ENCODE results near the gene CDKN2AIPNL. TPM values are rescaled to one million over a fixed set of nuclear protein-coding genes. Genes with fewer than 3 reads are reported as not detected.

Gene CDKN2AIPNL
- total RNA-seq: 10 to 100 TPM; 24.1 to 27.6 TPM

GRCh38 chr5:134411546-134412266 lies at the start of gene CDKN2AIPNL:
Gene CDKN2AIPNL (minus strand): TSS chr5:134411881. CDS start chr5:134411854, 27 bp downstream.
- ChIA-PET CTCF (interaction anchor here (0.6 to 2.0 kb wide), 26 partner anchors 9 to 493 kb away, joined by 3 to 14 read pairs (median 4); partner anchors contain the start of genes PCBD2 and SKP1), POLR2A (interaction anchor here (0.6 to 1.4 kb wide), 4 partner anchors 91 to 798 kb away, joined by 3 to 4 read pairs (median 3); no protein-coding TSS in a partner anchor)
- Mint-ChIP-seq H3K9me3 (no peaks in the 10 kb centered on the region), H3K4me1 (peaks cover 41% of the 10 kb centered on the region), H3K27me3 (no peaks in the 10 kb centered on the region), H3K27ac (peak within 1 kb of the TSS; percentile 95), H3K36me3 (ENCODE audit: low read depth) (no peaks in the 10 kb centered on the region), H3K4me3 (peak within 1 kb of the TSS; percentile 95)
- peak; percentile 88 for DNase-seq

GRCh38 chr5:134460551-134460950 lies 48.9 kb upstream of the CDKN2AIPNL start:
- Mint-ChIP-seq H3K4me1 (peaks cover 1% of the 10 kb centered on the region), H3K27ac (no peak overlapping the region), H3K36me3 (ENCODE audit: low read depth) (no peaks in the 10 kb centered on the region), H3K9me3 (no peaks in the 10 kb centered on the region), H3K27me3 (no peaks in the 10 kb centered on the region), H3K4me3 (no peak overlapping the region)
- no peak for DNase-seq
- ChIA-PET POLR2A (no interaction called here), CTCF (interaction anchor here (0.9 kb wide), 1 partner anchor 11 kb away, joined by 3 read pairs; no protein-coding TSS in a partner anchor)

- H3K36me3 Mint-ChIP-seq (ENCODE audit: low read depth): no peaks in the 10 kb centered on the region
- no peak overlapping the region for H3K4me3 Mint-ChIP-seq
- POLR2A ChIA-PET: no interaction called here
- peaks cover 1% of the 10 kb centered on the region for H3K4me1 Mint-ChIP-seq
- CTCF ChIA-PET: interaction anchor here (0.6 to 1.2 kb wide), 3 partner anchors 9 to 879 kb away, joined by 3 to 4 read pairs (median 3); no protein-coding TSS in a partner anchor
- no peaks in the 10 kb centered on the region for H3K9me3 Mint-ChIP-seq
- no peak for DNase-seq
- peaks cover 4% of the 10 kb centered on the region for H3K27me3 Mint-ChIP-seq
- no peak overlapping the region for H3K27ac Mint-ChIP-seq
These were observed 47.8 kb upstream of the CDKN2AIPNL start for GRCh38 chr5:134459491-134459890.

- Mint-ChIP-seq H3K27me3 (peaks cover 4% of the 10 kb centered on the region), H3K36me3 (ENCODE audit: low read depth) (no peaks in the 10 kb centered on the region), H3K27ac (peak overlapping the region; percentile 9), H3K9me3 (no peaks in the 10 kb centered on the region), H3K4me1 (peaks cover under 1% of the 10 kb centered on the region), H3K4me3 (no peak overlapping the region)
- ChIA-PET CTCF (interaction anchor here (0.7 to 1.3 kb wide), 3 partner anchors 10 to 128 kb away, joined by 3 read pairs; no protein-coding TSS in a partner anchor), POLR2A (no interaction called here)
- DNase-seq: no peak
These were observed 47.3 kb upstream of the CDKN2AIPNL start for GRCh38 chr5:134459010-134459403.

- Mint-ChIP-seq H3K27me3 (peaks cover 4% of the 10 kb centered on the region), H3K27ac (no peak overlapping the region), H3K36me3 (ENCODE audit: low read depth) (no peaks in the 10 kb centered on the region), H3K9me3 (no peaks in the 10 kb centered on the region), H3K4me3 (no peak overlapping the region), H3K4me1 (no peaks in the 10 kb centered on the region)
- no peak for DNase-seq
- ChIA-PET POLR2A (no interaction called here), CTCF (interaction anchor here (1.0 to 1.3 kb wide), 2 partner anchors 8 to 16 kb away, joined by 3 read pairs; no protein-coding TSS in a partner anchor)
These were observed 46.7 kb upstream of the CDKN2AIPNL start for GRCh38 chr5:134458234-134459009.

GRCh38 chr5:134457801-134458200 lies 46.1 kb upstream of the CDKN2AIPNL start:
- POLR2A ChIA-PET: no interaction called here
- no peak for DNase-seq
- H3K9me3 Mint-ChIP-seq: no peaks in the 10 kb centered on the region
- H3K4me3 Mint-ChIP-seq: no peak overlapping the region
- H3K4me1 Mint-ChIP-seq: no peaks in the 10 kb centered on the region
- no peaks in the 10 kb centered on the region for H3K36me3 Mint-ChIP-seq (ENCODE audit: low read depth)
- peak overlapping the region; percentile 11 for H3K27ac Mint-ChIP-seq
- peaks cover 4% of the 10 kb centered on the region for H3K27me3 Mint-ChIP-seq
- CTCF ChIA-PET: interaction anchor here (1.0 to 1.3 kb wide), 2 partner anchors 9 to 17 kb away, joined by 3 read pairs; no protein-coding TSS in a partner anchor

GRCh38 chr5:134456825-134457224 lies 45.1 kb upstream of the CDKN2AIPNL start:
- no peak for DNase-seq
- peaks cover 4% of the 10 kb centered on the region for H3K27me3 Mint-ChIP-seq
- H3K4me3 Mint-ChIP-seq: no peak overlapping the region
- no peaks in the 10 kb centered on the region for H3K36me3 Mint-ChIP-seq (ENCODE audit: low read depth)
- H3K9me3 Mint-ChIP-seq: no peaks in the 10 kb centered on the region
- H3K4me1 Mint-ChIP-seq: no peaks in the 10 kb centered on the region
- POLR2A ChIA-PET: no interaction called here
- no peak overlapping the region for H3K27ac Mint-ChIP-seq
- CTCF ChIA-PET: interaction anchor here (0.6 to 0.8 kb wide), 2 partner anchors 10 to 981 kb away, joined by 3 read pairs; no protein-coding TSS in a partner anchor

- no peak overlapping the region for H3K27ac Mint-ChIP-seq
- no peak overlapping the region for H3K4me3 Mint-ChIP-seq
- no peak for DNase-seq
- CTCF ChIA-PET: no interaction called here
- no peaks in the 10 kb centered on the region for H3K36me3 Mint-ChIP-seq (ENCODE audit: low read depth)
- H3K4me1 Mint-ChIP-seq: no peaks in the 10 kb centered on the region
- POLR2A ChIA-PET: no interaction called here
- peaks cover 4% of the 10 kb centered on the region for H3K27me3 Mint-ChIP-seq
- no peaks in the 10 kb centered on the region for H3K9me3 Mint-ChIP-seq
These were observed 43.8 kb upstream of the CDKN2AIPNL start for GRCh38 chr5:134455466-134455865.

GRCh38 chr5:134453016-134453415 lies 41.3 kb upstream of the CDKN2AIPNL start:
- H3K27ac Mint-ChIP-seq: no peak overlapping the region
- CTCF ChIA-PET: interaction anchor here (0.8 to 1.1 kb wide), 2 partner anchors 27 to 87 kb away, joined by 3 read pairs; no protein-coding TSS in a partner anchor

GRCh38 chr5:134451936-134452505 lies 40.3 kb upstream of the CDKN2AIPNL start:
- no peaks in the 10 kb centered on the region for H3K4me1 Mint-ChIP-seq
- DNase-seq: no peak
- no peak overlapping the region for H3K4me3 Mint-ChIP-seq
- H3K36me3 Mint-ChIP-seq (ENCODE audit: low read depth): no peaks in the 10 kb centered on the region
- POLR2A ChIA-PET: no interaction called here
- H3K9me3 Mint-ChIP-seq: no peaks in the 10 kb centered on the region
- CTCF ChIA-PET: interaction anchor here (0.6 to 1.7 kb wide), 4 partner anchors 10 to 51 kb away, joined by 3 to 6 read pairs (median 4); no protein-coding TSS in a partner anchor
- peaks cover 4% of the 10 kb centered on the region for H3K27me3 Mint-ChIP-seq
- H3K27ac Mint-ChIP-seq: no peak overlapping the region

More at GRCh38 chr5:134453016-134453415, 41.3 kb upstream of the CDKN2AIPNL start:
- POLR2A ChIA-PET: no interaction called here
- no peaks in the 10 kb centered on the region for H3K9me3 Mint-ChIP-seq
- H3K4me1 Mint-ChIP-seq: no peaks in the 10 kb centered on the region
- H3K36me3 Mint-ChIP-seq (ENCODE audit: low read depth): no peaks in the 10 kb centered on the region
- H3K4me3 Mint-ChIP-seq: no peak overlapping the region
- peaks cover 4% of the 10 kb centered on the region for H3K27me3 Mint-ChIP-seq
- no peak for DNase-seq

- Mint-ChIP-seq H3K27ac (no peak overlapping the region), H3K4me3 (no peak overlapping the region), H3K4me1 (no peaks in the 10 kb centered on the region), H3K9me3 (no peaks in the 10 kb centered on the region), H3K36me3 (ENCODE audit: low read depth) (no peaks in the 10 kb centered on the region), H3K27me3 (peaks cover 4% of the 10 kb centered on the region)
- POLR2A ChIA-PET: no interaction called here
- DNase-seq: no peak
- CTCF ChIA-PET: interaction anchor here (0.8 to 1.7 kb wide), 3 partner anchors 10 to 50 kb away, joined by 3 to 6 read pairs (median 4); no protein-coding TSS in a partner anchor
These were observed 39.7 kb upstream of the CDKN2AIPNL start for GRCh38 chr5:134451225-134451935.

GRCh38 chr5:134450374-134450773 lies 38.7 kb upstream of the CDKN2AIPNL start:
- Mint-ChIP-seq H3K4me3 (no peak overlapping the region), H3K27ac (no peak overlapping the region), H3K27me3 (peaks cover 4% of the 10 kb centered on the region), H3K9me3 (no peaks in the 10 kb centered on the region), H3K36me3 (ENCODE audit: low read depth) (no peaks in the 10 kb centered on the region), H3K4me1 (no peaks in the 10 kb centered on the region)
- POLR2A ChIA-PET: no interaction called here
- DNase-seq: no peak
- CTCF ChIA-PET: interaction anchor here (1.2 to 1.7 kb wide), 3 partner anchors 9 to 13 kb away, joined by 3 to 6 read pairs (median 3); no protein-coding TSS in a partner anchor

Measured in activated CD4-positive, alpha-beta T cell treated with anti-CD3 and anti-CD28 coated beads, Interleukin-2, amount 10 ng/mL, durations not matched to agents 7 days and 5 days (primary cell).